GM18861 (cell line): ENCODE measurements around the gene PLD6.
A peak's percentile ranks its signal among the peaks of the same experiment; 100 is the strongest.

ENCODE experiments used
- ATAC-seq: cut with Tn5 transposase; IDR thresholded peaks from one replicate; pipeline ENCODE4 v1.9.1; 2021; ENCODE audit not compliant: unreplicated experiment

Gene PLD6

GRCh38 chr17:17227608-17228520 is 21.7 kb upstream of the PLD6 start:
- ATAC-seq = no peak

GRCh38 chr17:17226451-17227265 is 20.5 kb upstream of the PLD6 start:
- ATAC-seq = no peak

GRCh38 chr17:17225901-17226300 is 19.8 kb upstream of the PLD6 start:
- no peak for ATAC-seq

- ATAC-seq = no peak
These were observed 18.0 kb upstream of the PLD6 start for GRCh38 chr17:17224137-17224536.

GRCh38 chr17:17223736-17224135 is 17.6 kb upstream of the PLD6 start:
- no peak for ATAC-seq

- no peak for ATAC-seq
These were observed 15.2 kb upstream of the PLD6 start for GRCh38 chr17:17221329-17221728.

- ATAC-seq = no peak
These were observed 14.4 kb upstream of the PLD6 start for GRCh38 chr17:17220529-17220928.

GRCh38 chr17:17217995-17218394 is 11.9 kb upstream of the PLD6 start:
- ATAC-seq = no peak

- no peak for ATAC-seq
These were observed 10.6 kb upstream of the PLD6 start for GRCh38 chr17:17216776-17217175.

- no peak for ATAC-seq
These were observed 10.1 kb upstream of the PLD6 start for GRCh38 chr17:17216236-17216635.

GRCh38 chr17:17215575-17215974 is 9.4 kb upstream of the PLD6 start:
- ATAC-seq = no peak

- no peak for ATAC-seq
These were observed 8.7 kb upstream of the PLD6 start for GRCh38 chr17:17214646-17215436.

GRCh38 chr17:17213775-17214174 is 7.6 kb upstream of the PLD6 start:
- ATAC-seq = no peak

- ATAC-seq = no peak
These were observed 1.9 kb upstream of the PLD6 start for GRCh38 chr17:17207998-17208397.

GRCh38 chr17:17206913-17207335 is 791 bp upstream of the PLD6 start:
- no peak for ATAC-seq

GRCh38 chr17:17205368-17206123 is 587 bp downstream of the PLD6 start:
- ATAC-seq = peak; percentile 7

- no peak for ATAC-seq
These were observed 1.4 kb downstream of the PLD6 start for GRCh38 chr17:17204635-17205231.

GRCh38 chr17:17204041-17204591 is 2.0 kb downstream of the PLD6 start:
- no peak for ATAC-seq

- no peak for ATAC-seq
These were observed 2.9 kb downstream of the PLD6 start for GRCh38 chr17:17203173-17203730.
